Right lobe of liver (tissue), 4 donors: ENCODE measurements around the gene CSH2.
"Not testable (repeated sequence)": the region's sequence is repeated elsewhere in the genome, so short reads cannot be mapped to it uniquely, and the experiment has no call there.

Experiments
- POLR2A ChIP-seq: fragments of 450-650 bp; IDR thresholded peaks from one replicate; pipeline ENCODE4 v1.6.1; 2017; ENCODE audit warnings: antibody characterized with exemption, mild to moderate bottlenecking
- TF ChIP-seq, protein P1 (sequence below), 4 donors: fragments of 200-600 bp in 3 of 4; fragments of 450-650 bp in 1 of 4; IDR thresholded peaks; one replicate each; pipeline versions ENCODE4 v1.5.1 to v1.8.0; 2016 to 2022; ENCODE audit warnings: antibody characterized with exemption in 4 of 4, mild to moderate bottlenecking in 2 of 4
- donor health status: DM: no; HTN: no; CAD: no.
- donor health status: DM: no; HTN: no; CAD: no.
- donor health status: DM: no; HTN: yes; CAD: no.

DNA sequence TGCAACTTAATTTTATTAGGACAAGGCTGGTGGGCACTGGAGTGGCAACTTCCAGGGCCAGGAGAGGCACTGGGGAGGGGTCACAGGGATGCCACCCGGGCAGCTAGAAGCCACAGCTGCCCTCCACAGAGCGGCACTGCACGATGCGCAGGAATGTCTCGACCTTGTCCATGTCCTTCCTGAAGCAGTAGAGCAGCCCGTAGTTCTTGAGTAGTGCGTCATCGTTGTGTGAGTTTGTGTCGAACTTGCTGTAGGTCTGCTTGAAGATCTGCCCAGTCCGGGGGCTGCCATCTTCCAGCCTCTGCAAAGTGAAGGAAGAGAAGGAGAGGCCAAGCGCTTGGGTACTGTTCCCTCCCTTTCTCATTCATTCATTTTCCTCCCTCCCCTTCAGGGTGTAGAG lies 43.7 kb upstream of the CSH2 start:
- TF ChIP-seq POLR2A, result not testable (repeated sequence)
- TF ChIP-seq, protein P1, sequence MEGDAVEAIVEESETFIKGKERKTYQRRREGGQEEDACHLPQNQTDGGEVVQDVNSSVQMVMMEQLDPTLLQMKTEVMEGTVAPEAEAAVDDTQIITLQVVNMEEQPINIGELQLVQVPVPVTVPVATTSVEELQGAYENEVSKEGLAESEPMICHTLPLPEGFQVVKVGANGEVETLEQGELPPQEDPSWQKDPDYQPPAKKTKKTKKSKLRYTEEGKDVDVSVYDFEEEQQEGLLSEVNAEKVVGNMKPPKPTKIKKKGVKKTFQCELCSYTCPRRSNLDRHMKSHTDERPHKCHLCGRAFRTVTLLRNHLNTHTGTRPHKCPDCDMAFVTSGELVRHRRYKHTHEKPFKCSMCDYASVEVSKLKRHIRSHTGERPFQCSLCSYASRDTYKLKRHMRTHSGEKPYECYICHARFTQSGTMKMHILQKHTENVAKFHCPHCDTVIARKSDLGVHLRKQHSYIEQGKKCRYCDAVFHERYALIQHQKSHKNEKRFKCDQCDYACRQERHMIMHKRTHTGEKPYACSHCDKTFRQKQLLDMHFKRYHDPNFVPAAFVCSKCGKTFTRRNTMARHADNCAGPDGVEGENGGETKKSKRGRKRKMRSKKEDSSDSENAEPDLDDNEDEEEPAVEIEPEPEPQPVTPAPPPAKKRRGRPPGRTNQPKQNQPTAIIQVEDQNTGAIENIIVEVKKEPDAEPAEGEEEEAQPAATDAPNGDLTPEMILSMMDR (IDR thresholded peaks at IDR 0.05), result not testable (repeated sequence)
